ENCODE data around the gene PKN1.
A peak's percentile ranks its signal among the peaks of the same experiment; 100 is the strongest.

Gene PKN1

DNA sequence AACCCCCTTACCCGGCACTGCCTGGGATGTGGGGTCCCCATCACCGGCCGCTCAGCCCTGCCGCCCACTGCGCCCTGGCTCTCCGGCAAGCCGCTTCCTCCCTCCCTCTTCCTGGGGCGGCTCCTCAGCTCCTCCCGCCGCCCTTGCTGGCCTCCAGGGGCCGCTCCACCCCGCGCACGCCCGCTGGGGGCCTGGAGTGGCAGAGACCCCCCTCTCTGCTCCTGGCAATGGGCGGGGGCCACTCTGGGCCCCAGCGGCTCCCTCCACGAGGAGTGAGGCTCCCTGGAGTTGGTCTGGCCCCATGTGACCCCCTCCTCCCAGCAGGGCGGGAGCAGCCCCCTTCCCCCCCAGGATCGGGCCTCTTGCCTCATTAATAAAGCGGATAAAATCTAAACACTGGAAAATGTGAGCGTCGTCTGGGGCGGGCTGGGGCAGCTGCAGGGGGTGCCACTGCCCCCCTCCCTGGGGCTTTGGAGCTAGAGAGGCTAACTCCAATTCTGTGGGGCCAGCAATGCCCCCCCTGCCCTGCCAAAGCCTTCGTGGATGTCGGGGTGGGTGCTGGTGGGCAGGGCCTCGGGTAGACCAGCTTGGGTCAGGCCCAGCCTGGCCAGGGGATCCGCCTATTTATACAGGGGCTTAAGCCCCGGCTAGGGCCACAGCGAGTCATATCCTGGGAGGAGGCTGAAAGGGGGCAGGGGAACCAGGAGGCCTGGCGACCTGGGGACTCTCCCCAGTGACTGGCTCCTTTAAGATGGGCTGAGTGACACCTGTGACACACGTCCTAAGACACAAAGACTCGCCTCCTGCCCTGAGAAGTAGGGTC lies 42.4 kb downstream of the PKN1 start, which contains the start of gene PTGER1:
PTGER1 (minus strand) TSS at position 104 of the 823 bp plus-strand sequence. CDS start 1,034 bp downstream, outside the sequence.
- H3K27me3 ChIP-seq (ENCODE audit: control insufficient read depth in 2 of 2, insufficient read depth in 2 of 2, low read length in 2 of 2) = peaks cover 5 to 8% of the 10 kb centered on the region in 2 donors
- peaks cover 23 to 30% of the 10 kb centered on the region in 2 donors for H3K36me3 ChIP-seq (ENCODE audit: control insufficient read depth in 2 of 2, insufficient read depth in 2 of 2, low read length in 2 of 2)
- H3K9me3 ChIP-seq (ENCODE audit: control insufficient read depth in 2 of 2, low read length in 2 of 2) = no peaks in the 10 kb centered on the region
- peak within 1 kb of the TSS in 1 of 2 donors; percentile 43 for H3K9ac ChIP-seq (ENCODE audit: low read depth in 1 of 2, low read length in 2 of 2)
- H3K27ac ChIP-seq (ENCODE audit: low read depth in 2 of 2, low read length in 2 of 2) = peak within 1 kb of the TSS; percentile 38 to 47
- H3K4me3 ChIP-seq (ENCODE audit: low read length in 2 of 2) = peak within 1 kb of the TSS in 1 of 2 donors; percentile 43
- peaks cover 9 to 27% of the 10 kb centered on the region in 2 donors for H3K4me1 ChIP-seq (ENCODE audit: control insufficient read depth in 2 of 2, insufficient read depth in 2 of 2, low read length in 2 of 2)

DNA sequence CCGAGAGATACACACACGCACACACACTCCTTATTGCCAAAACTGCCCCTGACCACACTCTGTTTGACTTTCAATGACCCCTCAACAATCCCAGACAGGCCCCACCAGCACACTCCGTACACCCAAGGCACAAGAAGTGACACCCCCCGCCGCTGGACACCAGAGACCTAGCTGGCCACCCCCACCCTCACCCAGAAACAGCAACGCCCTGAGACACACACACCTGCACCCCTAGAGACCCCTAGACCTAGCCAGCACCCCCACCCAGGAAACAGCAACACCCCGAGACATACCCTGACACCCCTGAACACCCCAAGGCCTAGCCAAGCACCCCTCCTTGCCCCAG lies 43.2 kb downstream of the PKN1 start:
- no peak overlapping the region for H3K9ac ChIP-seq (ENCODE audit: low read depth in 1 of 2, low read length in 2 of 2)
- H3K36me3 ChIP-seq (ENCODE audit: control insufficient read depth in 2 of 2, insufficient read depth in 2 of 2, low read length in 2 of 2) = peaks cover 28 to 31% of the 10 kb centered on the region in 2 donors
- H3K27ac ChIP-seq (ENCODE audit: low read depth in 2 of 2, low read length in 2 of 2) = peak overlapping the region; percentile 9 to 47
- no peak overlapping the region for H3K4me3 ChIP-seq (ENCODE audit: low read length in 2 of 2)
- peaks cover 5 to 8% of the 10 kb centered on the region in 2 donors for H3K27me3 ChIP-seq (ENCODE audit: control insufficient read depth in 2 of 2, insufficient read depth in 2 of 2, low read length in 2 of 2)
- H3K9me3 ChIP-seq (ENCODE audit: control insufficient read depth in 2 of 2, low read length in 2 of 2) = no peaks in the 10 kb centered on the region
- H3K4me1 ChIP-seq (ENCODE audit: control insufficient read depth in 2 of 2, insufficient read depth in 2 of 2, low read length in 2 of 2) = peaks cover 9 to 27% of the 10 kb centered on the region in 2 donors

DNA sequence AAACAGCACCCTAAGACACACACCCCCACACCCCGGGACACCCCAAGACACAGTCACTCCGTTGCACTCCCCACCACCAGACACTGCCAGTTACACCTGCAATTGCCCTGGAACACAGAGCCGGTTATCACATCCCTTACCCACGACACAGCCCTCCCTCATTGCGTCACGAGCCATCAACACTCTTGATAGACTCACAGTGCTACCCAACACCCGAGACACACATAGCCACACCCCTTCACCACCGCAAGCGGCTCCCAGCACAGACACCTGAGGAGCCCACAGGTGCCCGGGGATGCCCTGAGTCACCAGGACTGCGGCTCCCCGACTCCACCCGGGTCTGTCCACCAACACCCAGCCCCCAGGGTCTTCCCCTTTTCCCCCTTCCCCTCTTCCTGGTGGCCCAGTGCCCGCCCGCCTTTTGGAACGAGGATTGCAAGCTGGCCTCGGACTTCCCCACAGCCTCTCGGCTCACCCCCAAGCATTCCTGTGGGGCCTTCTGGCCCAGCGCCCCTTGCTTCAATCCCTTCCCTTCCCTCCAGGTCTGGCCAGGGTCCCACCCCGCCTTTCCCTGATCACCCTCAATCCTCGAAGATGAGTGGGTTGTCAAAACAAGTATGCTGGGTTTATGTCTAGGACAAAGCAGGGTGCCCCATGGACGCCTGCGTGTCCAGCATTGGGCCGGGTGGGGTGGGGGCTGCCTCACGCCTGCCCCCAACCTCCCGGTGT lies 43.7 kb downstream of the PKN1 start:
- no peaks in the 10 kb centered on the region for H3K9me3 ChIP-seq (ENCODE audit: control insufficient read depth in 2 of 2, low read length in 2 of 2)
- peaks cover 30 to 32% of the 10 kb centered on the region in 2 donors for H3K36me3 ChIP-seq (ENCODE audit: control insufficient read depth in 2 of 2, insufficient read depth in 2 of 2, low read length in 2 of 2)
- no peak overlapping the region for H3K4me3 ChIP-seq (ENCODE audit: low read length in 2 of 2)
- peaks cover 5 to 8% of the 10 kb centered on the region in 2 donors for H3K27me3 ChIP-seq (ENCODE audit: control insufficient read depth in 2 of 2, insufficient read depth in 2 of 2, low read length in 2 of 2)
- peaks cover 9 to 27% of the 10 kb centered on the region in 2 donors for H3K4me1 ChIP-seq (ENCODE audit: control insufficient read depth in 2 of 2, insufficient read depth in 2 of 2, low read length in 2 of 2)
- H3K27ac ChIP-seq (ENCODE audit: low read depth in 2 of 2, low read length in 2 of 2) = peak overlapping the region in 1 of 2 donors; percentile 9
- no peak overlapping the region for H3K9ac ChIP-seq (ENCODE audit: low read depth in 1 of 2, low read length in 2 of 2)

DNA sequence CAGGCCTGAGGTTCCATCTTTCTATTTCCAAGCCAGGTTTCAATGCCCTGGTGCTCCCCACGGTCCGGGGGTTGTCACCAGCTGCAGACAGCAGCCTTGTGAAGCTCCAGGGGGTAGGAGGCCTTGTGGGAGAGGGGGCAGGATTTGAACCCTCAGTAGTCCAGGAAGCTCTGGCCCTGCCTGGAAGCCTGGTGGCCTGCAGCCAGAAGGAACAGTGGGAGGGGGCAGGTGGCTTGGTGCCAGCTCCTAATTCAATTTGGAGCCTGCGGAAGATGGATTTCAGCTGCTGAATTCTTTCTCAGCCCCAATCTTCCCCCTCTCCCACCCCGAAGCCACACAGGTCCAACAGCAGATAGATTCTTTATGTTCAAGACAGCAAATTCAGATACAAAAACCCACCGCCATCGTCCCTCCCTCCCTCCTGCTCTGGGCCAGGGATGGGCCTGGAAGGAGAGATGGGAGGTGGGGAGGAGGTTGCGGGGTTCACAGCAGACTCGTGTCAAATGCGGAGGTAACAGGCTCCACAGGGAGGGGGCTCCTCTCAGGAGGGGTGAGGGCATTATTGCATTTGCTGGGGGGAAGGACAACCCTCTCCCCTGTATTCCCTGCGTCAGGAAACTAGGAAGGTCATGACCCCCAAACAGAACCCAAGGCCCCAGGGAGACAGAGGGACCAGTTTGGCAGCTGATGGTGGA lies 44.5 kb downstream of the PKN1 start:
- Histone ChIP-seq H3K9ac (ENCODE audit: low read depth in 1 of 2, low read length in 2 of 2) (no peak overlapping the region), H3K4me3 (ENCODE audit: low read length in 2 of 2) (no peak overlapping the region), H3K4me1 (ENCODE audit: control insufficient read depth in 2 of 2, insufficient read depth in 2 of 2, low read length in 2 of 2) (peaks cover 6 to 25% of the 10 kb centered on the region in 2 donors), H3K36me3 (ENCODE audit: control insufficient read depth in 2 of 2, insufficient read depth in 2 of 2, low read length in 2 of 2) (peaks cover 37 to 38% of the 10 kb centered on the region in 2 donors), H3K9me3 (ENCODE audit: control insufficient read depth in 2 of 2, low read length in 2 of 2) (no peaks in the 10 kb centered on the region), H3K27me3 (ENCODE audit: control insufficient read depth in 2 of 2, insufficient read depth in 2 of 2, low read length in 2 of 2) (peaks cover 5 to 8% of the 10 kb centered on the region in 2 donors), H3K27ac (ENCODE audit: low read depth in 2 of 2, low read length in 2 of 2) (no peak overlapping the region)

DNA sequence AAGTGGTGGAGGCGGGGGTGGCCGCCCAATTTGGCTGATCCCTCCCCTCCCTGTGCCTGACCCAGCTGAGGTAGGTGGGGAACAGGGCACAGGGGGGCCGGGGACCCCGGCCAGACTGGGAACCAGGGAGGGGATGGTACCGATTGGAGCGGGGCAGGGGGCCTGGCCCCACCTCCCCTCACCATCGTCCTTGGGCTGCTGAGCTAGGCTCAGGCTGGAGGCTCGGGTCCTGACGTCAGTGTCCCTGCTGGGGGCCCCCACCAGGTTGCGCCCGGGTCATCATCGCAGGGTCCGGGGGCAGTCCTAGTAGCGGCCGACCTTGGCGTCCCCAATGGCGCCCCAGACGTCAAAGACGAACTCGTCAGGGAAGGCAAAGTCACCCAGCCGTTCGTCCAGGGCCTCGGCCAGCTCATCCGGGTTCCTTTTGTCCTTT lies 45.0 kb downstream of the PKN1 start:
- H3K4me3 ChIP-seq (ENCODE audit: low read length in 2 of 2) = no peak overlapping the region
- H3K27me3 ChIP-seq (ENCODE audit: control insufficient read depth in 2 of 2, insufficient read depth in 2 of 2, low read length in 2 of 2) = peaks cover 1 to 4% of the 10 kb centered on the region in 2 donors
- H3K4me1 ChIP-seq (ENCODE audit: control insufficient read depth in 2 of 2, insufficient read depth in 2 of 2, low read length in 2 of 2) = peaks cover 2 to 21% of the 10 kb centered on the region in 2 donors
- no peak overlapping the region for H3K27ac ChIP-seq (ENCODE audit: low read depth in 2 of 2, low read length in 2 of 2)
- H3K9me3 ChIP-seq (ENCODE audit: control insufficient read depth in 2 of 2, low read length in 2 of 2) = no peaks in the 10 kb centered on the region
- H3K36me3 ChIP-seq (ENCODE audit: control insufficient read depth in 2 of 2, insufficient read depth in 2 of 2, low read length in 2 of 2) = peaks cover 37 to 38% of the 10 kb centered on the region in 2 donors
- H3K9ac ChIP-seq (ENCODE audit: low read depth in 1 of 2, low read length in 2 of 2) = peak overlapping the region in 1 of 2 donors; percentile 3

DNA sequence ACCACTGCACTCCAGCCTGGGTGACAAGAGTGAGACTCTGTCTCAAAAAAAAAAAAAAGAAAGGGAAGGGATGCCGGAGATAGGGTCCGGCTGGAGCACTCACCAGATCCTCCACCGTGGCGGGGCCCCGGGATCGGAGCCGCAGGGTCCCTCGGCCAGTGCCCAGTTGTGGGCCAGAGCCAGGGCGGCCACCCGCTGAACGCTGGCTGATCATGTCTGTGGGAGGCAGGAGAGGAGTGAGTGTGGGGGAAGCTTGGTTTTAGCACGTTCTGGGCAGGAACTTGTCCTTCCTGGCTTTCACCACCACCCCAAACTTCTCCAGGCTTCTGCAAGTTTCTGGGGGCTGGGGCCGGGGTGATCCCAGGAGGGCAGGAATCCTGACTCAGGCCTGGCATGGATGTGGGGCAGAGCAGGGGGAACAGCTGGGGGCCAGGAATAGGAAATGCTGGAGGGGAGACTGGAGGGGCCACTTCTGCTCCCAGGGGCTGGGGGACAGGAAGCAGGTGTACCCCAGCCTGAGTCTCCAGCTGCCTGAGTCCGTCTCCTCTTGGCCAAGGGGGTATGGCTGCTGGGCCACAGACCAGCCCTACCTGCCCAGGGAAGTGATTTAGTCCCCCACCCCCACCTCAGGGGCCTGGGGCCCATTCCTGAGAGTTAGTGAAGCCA lies 46.3 kb downstream of the PKN1 start:
- Histone ChIP-seq H3K4me1 (ENCODE audit: control insufficient read depth in 2 of 2, insufficient read depth in 2 of 2, low read length in 2 of 2) (peaks cover 2 to 16% of the 10 kb centered on the region in 2 donors), H3K27me3 (ENCODE audit: control insufficient read depth in 2 of 2, insufficient read depth in 2 of 2, low read length in 2 of 2) (peaks cover 0 to 4% of the 10 kb centered on the region in 2 donors), H3K9me3 (ENCODE audit: control insufficient read depth in 2 of 2, low read length in 2 of 2) (no peaks in the 10 kb centered on the region), H3K27ac (ENCODE audit: low read depth in 2 of 2, low read length in 2 of 2) (no peak overlapping the region), H3K4me3 (ENCODE audit: low read length in 2 of 2) (no peak overlapping the region), H3K36me3 (ENCODE audit: control insufficient read depth in 2 of 2, insufficient read depth in 2 of 2, low read length in 2 of 2) (peaks cover 38 to 41% of the 10 kb centered on the region in 2 donors), H3K9ac (ENCODE audit: low read depth in 1 of 2, low read length in 2 of 2) (no peak overlapping the region)

DNA sequence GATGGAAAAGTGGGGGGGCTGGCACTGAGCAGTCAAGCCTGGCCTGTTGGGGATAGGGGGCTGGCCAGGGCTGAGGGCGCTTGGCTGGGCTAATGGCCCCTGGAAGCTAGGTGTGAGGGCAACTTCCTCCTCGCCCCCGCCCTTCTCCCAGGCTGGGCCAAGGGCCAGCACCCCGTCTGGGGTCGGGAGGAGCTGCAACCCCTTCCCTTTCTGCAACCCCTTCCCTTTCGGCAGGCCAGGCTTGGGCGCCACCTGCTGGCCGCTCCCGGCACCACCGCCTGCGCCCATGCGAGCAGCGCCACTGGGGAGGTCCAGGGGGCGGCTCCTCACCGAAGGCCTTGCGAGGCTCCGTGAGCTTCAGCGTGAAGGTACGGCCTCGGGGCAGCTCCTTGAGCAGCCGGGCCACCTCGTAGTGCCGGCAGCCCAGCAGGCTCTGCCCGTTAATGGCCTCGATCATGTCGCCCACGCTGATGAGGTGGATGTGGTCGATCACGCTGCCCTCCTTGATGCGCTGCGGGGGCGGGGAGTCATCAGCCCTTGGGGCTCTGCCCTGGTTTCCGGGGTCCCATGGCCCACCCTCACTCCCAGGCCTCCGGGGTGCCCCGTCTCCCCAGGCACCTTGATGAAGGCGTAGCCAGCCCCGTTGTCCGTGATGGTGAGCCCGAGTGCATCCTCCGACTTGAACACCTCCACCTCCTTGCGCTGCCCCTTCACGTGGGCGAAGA lies 47.0 kb downstream of the PKN1 start:
- Histone ChIP-seq H3K4me1 (ENCODE audit: control insufficient read depth in 2 of 2, insufficient read depth in 2 of 2, low read length in 2 of 2) (peaks cover 2 to 10% of the 10 kb centered on the region in 2 donors), H3K27me3 (ENCODE audit: control insufficient read depth in 2 of 2, insufficient read depth in 2 of 2, low read length in 2 of 2) (no peaks in the 10 kb centered on the region), H3K4me3 (ENCODE audit: low read length in 2 of 2) (no peak overlapping the region), H3K36me3 (ENCODE audit: control insufficient read depth in 2 of 2, insufficient read depth in 2 of 2, low read length in 2 of 2) (peaks cover 38 to 41% of the 10 kb centered on the region in 2 donors), H3K9ac (ENCODE audit: low read depth in 1 of 2, low read length in 2 of 2) (no peak overlapping the region), H3K9me3 (ENCODE audit: control insufficient read depth in 2 of 2, low read length in 2 of 2) (no peaks in the 10 kb centered on the region), H3K27ac (ENCODE audit: low read depth in 2 of 2, low read length in 2 of 2) (no peak overlapping the region)

DNA sequence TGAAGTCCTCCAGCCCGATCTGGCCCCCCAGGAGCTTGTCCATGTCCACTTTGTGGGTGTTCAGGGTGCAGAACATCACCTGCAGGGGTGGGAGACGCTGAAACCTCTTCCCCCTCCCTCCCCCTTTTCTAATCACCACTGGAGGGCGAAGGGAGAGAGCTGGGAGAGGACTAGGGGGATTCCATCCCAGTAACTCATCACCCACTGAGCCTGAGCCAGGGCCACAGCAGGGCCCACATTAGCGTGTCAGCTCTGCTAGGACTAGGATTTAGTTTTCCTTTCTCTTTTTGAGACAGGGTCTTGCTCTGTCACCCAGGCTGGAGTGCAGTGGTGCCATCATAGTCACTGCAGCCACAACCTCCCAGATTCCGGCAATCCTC lies 47.6 kb downstream of the PKN1 start:
- H3K9ac ChIP-seq (ENCODE audit: low read depth in 1 of 2, low read length in 2 of 2) = no peak overlapping the region
- no peaks in the 10 kb centered on the region for H3K27me3 ChIP-seq (ENCODE audit: control insufficient read depth in 2 of 2, insufficient read depth in 2 of 2, low read length in 2 of 2)
- peaks cover 2 to 4% of the 10 kb centered on the region in 2 donors for H3K4me1 ChIP-seq (ENCODE audit: control insufficient read depth in 2 of 2, insufficient read depth in 2 of 2, low read length in 2 of 2)
- no peaks in the 10 kb centered on the region for H3K9me3 ChIP-seq (ENCODE audit: control insufficient read depth in 2 of 2, low read length in 2 of 2)
- no peak overlapping the region for H3K4me3 ChIP-seq (ENCODE audit: low read length in 2 of 2)
- H3K36me3 ChIP-seq (ENCODE audit: control insufficient read depth in 2 of 2, insufficient read depth in 2 of 2, low read length in 2 of 2) = peaks cover 38 to 41% of the 10 kb centered on the region in 2 donors
- H3K27ac ChIP-seq (ENCODE audit: low read depth in 2 of 2, low read length in 2 of 2) = no peak overlapping the region
